Fibroblast of gingiva (primary cell): ENCODE data around the gene RFTN2.
"Not testable (repeated sequence)": the region's sequence is repeated elsewhere in the genome, so short reads cannot be mapped to it uniquely, and the experiment has no call there.

Source experiments
- DNase-seq: peaks from one replicate; pipeline ENCODE4 v3.0.0-alpha.2; 2011; ENCODE audit warnings: low read depth

The RFTN2 gene

GRCh38 chr2:197675246-197675645, at the start of gene RFTN2:
Gene RFTN2 (minus strand): TSS chr2:197675587. CDS start chr2:197675458, 129 bp downstream.
- peak; percentile 11 for DNase-seq

- no peak for DNase-seq
These were observed 42.5 kb upstream of the RFTN2 start for GRCh38 chr2:197717863-197718262.

- DNase-seq: no peak
These were observed 37.9 kb upstream of the RFTN2 start for GRCh38 chr2:197713271-197713670.

- peak; percentile 9 for DNase-seq
These were observed 36.2 kb upstream of the RFTN2 start for GRCh38 chr2:197711578-197711977.

DNA sequence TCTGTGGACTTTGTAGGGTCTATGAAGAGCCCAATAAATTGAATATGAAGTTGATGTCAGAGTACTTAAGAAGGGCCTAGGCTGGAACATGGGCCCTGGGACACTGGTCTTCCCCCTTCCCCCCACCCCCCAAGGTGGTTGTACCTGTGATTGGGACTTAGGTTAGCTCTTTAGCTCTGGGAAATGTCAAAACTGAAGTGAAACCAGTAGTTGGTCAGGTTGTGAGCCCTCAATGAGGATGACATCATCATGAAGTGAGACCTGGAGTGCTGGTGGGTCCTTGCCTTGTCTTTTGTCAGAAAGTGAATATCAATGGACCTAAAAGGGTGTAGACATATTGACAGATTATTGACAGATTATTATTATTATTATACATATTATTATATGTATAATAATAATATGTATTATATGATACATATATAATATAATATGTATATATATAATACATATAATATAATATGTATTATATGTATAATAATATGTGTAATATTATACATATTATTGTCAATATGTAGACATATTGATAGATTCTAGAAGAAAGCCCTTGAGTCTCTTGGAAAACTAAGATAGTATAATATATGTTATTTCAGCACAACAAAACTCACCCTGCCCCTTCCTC, 35.1 kb upstream of the RFTN2 start:
- no peak for DNase-seq

DNA sequence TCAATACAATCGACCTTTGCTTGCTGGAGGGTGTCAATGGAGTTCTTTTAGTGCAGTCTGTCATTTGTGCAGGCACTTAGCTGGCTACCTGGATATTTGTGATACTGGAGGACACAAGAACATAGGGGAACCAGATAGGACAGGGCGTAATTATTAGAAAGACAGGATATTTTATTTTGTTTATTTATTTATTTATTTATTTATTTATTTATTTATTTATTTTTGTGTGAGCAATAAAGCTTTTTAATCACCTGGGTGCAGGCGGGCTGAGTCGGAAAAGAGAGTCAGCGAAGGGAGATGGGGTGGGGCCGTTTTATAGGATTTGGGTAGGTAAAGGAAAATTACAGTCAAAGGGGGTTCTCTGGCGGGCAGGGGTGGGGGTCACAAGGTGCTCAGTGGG, 33.8 kb upstream of the RFTN2 start:
- DNase-seq: not testable (repeated sequence)

DNA sequence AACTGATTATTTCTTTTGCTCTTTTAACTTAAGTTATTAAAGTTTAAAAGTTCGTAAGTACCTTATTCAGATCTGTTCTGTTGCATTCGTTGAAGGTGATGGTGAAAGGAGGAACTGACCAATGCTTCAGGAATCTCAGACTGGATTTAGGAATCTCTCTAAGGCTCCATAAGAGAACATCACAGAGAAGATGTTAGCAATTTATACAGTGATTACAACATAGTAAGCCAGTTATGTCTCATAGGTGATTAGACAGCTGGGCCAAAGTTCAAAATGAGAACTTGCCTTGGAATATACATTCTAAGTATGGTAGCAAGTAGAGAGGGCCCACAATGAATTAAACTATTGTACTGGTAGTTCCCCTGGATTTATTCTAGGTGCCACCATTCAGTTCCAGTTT, 32.9 kb upstream of the RFTN2 start:
- DNase-seq: peak; percentile 52

DNA sequence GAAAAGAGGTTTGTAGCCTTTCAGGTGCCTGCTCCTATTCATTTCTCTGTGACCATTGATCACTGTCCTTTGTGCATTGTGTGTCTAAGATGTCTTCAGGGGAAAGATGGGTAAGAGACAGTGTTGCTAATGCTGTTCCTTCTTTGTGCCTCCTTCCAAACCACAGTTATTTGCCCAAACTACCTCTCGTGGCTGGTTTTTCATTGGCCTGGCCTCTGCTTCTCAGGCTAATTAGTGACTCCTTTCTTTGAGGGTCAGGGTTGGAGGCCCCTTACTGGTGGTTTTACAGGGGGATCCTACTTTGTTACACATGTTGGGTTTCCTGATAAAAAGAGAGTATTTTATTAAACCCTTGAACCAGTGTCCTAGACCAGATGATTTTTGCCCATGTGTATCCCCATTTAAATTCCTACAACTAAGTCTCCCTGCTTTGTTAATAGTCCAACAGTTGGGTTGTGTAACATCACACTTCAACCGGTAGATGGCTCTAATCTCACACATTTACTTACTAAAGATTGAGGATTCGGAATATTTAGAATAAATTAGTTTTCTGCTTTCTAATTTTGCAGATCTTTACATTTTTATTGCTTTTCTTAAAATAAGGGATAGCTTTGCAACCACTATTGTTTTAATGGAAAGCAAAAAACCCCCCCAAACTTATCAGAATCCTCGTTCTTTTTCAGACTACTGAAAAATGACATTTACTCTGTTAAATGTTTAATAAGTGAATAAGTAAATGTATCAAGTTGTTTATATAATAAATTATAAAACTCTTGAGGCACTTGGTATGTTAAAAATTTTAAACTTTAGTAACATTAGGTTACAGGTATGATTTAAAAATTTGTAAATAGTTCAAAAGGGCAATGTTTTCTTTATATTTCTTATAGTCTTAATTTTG, 32.2 kb upstream of the RFTN2 start:
- DNase-seq: peak; percentile 45

- no peak for DNase-seq
These were observed 31.4 kb upstream of the RFTN2 start for GRCh38 chr2:197706839-197707207.

DNA sequence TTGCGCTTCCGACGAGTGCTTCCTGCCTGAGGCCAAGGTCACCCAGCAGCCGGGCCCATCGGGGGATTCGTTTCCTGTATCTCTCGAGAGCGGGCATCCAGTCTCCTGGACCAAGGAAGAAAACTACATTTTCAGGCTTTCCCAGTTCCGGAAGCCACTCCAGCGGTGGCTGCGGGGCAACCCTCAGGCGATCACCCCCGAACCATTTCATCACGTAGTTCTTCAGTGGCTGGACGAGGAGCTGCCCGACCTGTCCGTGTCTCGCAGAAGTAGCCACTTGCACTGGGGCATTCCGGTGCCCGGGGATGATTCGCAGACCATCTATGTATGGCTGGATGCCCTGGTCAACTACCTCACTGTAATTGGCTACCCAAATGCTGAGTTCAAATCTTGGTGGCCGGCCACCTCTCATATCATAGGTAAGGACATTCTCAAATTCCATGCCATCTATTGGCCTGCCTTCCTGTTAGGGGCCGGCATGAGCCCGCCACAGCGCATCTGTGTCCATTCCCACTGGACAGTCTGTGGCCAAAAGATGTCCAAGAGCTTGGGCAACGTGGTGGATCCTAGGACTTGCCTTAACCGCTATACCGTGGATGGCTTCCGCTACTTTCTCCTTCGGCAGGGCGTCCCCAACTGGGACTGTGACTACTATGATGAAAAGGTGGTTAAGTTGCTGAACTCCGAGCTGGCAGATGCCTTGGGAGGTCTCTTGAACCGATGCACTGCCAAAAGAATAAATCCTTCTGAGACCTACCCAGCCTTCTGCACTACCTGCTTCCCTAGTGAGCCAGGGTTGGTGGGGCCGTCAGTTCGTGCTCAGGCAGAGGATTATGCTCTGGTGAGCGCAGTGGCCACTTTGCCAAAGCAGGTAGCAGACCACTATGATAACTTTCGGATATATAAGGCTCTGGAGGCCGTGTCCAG, 30.8 kb upstream of the RFTN2 start:
- peak; percentile 5 for DNase-seq

- DNase-seq: peak; percentile 92
These were observed 29.9 kb upstream of the RFTN2 start, which contains the start of gene MARS2 for GRCh38 chr2:197705121-197705911. Gene MARS2 (plus strand): TSS chr2:197705369. CDS start chr2:197705406, 37 bp downstream.

DNA sequence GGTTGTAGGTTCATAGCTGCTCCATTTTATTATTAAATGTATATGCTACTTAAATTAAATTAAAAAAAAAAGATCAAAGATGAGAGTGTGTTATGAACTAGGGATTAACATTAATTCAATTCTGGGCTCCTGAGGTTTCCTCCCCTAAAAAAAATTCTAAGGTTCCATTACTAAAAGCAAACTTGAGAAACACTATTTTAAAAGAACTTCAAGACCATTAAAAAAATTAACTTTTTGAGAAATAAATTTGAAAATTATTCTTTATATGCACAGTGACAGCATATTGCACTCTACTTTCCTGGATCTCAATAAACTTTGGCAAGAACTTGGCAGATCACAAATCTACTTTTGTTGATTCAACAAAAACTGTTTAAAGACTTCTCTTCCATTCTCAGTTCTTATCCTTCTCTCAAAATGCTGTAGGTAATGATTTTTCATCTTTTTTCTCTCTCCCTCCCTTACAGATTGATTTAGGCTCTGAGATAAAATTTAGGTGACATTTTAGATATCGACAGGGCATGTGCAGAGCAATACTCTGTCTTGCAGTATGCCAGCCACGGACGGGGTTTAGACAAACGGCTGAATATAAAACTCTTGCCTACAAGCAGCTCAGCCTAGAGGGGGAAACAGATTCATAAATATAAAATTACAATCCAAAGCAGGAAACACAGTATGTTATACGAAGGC, 29.2 kb upstream of the RFTN2 start:
- no peak for DNase-seq

- no peak for DNase-seq
These were observed 25.6 kb upstream of the RFTN2 start for GRCh38 chr2:197700960-197701359.

DNA sequence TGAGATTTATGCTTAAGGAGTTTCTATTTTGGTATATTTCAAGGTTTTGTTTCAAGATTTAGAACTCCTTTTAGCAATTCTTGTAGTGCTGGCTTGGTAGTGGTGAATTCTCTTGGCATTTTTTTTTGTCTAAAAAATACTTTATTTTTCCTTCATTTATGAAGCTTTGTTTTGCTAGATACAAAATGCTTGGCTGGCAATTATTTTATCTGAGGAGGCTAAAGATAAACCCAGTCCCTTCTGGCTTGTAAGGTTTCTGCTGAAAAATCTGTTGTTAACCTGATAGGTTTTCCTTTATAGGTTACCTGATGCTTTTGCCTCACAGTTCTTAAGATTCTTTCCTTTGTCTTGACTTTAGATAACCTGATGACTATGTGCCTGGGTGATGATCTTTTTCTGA, 24.3 kb upstream of the RFTN2 start:
- DNase-seq: not testable (repeated sequence)

GRCh38 chr2:197696571-197696970, 21.2 kb upstream of the RFTN2 start:
- DNase-seq: not testable (repeated sequence)

DNA sequence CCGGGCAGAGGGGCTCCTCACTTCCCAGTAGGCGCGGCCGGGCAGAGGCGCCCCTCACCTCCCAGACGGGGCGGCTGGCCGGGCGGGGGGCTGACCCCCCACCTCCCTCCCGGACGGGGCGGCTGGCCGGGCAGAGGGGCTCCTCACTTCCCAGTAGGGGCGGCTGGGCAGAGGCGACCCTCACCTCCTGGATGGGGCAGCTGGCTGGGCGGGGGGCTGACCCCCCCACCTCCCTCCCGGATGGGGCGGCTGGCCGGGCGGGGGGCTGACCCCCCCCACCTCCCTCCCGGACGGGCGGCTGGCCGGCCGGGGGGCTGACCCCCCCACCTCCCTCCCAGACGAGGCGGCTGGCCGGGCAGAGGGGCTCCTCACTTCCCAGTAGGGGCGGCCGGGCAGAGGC, 20.6 kb upstream of the RFTN2 start:
- not testable (repeated sequence) for DNase-seq

- not testable (repeated sequence) for DNase-seq
These were observed 19.8 kb upstream of the RFTN2 start for GRCh38 chr2:197695206-197695605.

DNA sequence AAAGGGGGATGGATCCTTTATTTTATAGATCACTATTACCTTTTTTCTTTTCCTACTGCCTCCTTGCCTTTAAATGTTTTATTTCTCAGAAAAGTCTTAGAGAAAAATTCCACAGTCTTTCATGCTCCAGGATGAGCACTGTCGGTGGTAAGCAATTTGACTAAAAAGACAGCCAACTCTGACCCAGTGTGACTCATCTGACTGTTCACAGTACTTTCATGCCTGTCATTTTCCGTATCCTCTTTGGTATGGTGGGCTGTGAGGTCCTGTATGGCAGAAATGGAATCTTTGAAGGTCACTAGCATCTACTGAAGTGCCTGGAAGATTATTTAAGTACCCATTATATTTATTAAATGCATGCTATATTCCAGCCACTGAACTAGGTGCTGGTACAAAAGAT, 2.1 kb upstream of the RFTN2 start:
- DNase-seq: no peak

GRCh38 chr2:197677056-197677455, 1.7 kb upstream of the RFTN2 start:
- no peak for DNase-seq

DNA sequence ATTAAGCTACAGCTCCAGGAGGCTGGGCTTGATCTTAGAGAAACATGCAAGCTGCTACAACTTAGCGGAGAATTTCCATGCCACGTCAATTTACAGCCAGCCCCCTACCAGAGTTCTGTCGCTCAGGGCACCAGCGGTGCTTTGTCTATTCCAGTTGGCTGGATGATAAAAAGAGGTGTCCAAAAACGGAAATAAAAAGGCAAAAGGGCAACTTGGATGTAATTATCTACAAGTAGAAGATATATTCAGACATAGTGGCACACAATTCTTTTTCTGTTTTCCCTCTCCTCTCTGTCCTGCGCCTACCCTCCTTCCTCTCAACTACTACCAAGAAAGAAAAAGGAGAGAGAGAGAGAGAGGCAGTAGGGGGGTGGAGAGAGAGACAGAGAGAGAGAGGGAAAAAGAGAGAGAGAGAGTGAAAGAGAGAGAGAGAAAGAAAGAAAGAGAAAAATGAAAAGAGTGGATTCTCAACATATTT, 363 bp upstream of the RFTN2 start:
- DNase-seq: peak; percentile 76

GRCh38 chr2:197674591-197674990, 796 bp downstream of the RFTN2 start:
- peak; percentile 74 for DNase-seq
